HT-29 (cell line): ENCODE data around the gene CCDC51. TPM values are rescaled to one million over a fixed set of nuclear protein-coding genes. Genes with fewer than 3 reads are reported as not detected.
"Not testable (repeated sequence)": the region's sequence is repeated elsewhere in the genome, so short reads cannot be mapped to it uniquely, and the experiment has no call there.

ENCODE experiments used
- DNase-seq: peaks from one replicate; pipeline ENCODE4 v3.0.0-alpha.2; 2015; ENCODE audit warnings: low spot score
- total RNA-seq: library from RNA; depleted of rRNA; stranded (reverse); fragments of >200 nt; shearing (Covaris generic); gene quantifications from 2 replicates; pipeline ENCODE4 v1.2.3, GENCODE V29; 2014

The CCDC51 gene
- total RNA-seq, 1 experiment from 2014 or later: 19.1 TPM

DNA sequence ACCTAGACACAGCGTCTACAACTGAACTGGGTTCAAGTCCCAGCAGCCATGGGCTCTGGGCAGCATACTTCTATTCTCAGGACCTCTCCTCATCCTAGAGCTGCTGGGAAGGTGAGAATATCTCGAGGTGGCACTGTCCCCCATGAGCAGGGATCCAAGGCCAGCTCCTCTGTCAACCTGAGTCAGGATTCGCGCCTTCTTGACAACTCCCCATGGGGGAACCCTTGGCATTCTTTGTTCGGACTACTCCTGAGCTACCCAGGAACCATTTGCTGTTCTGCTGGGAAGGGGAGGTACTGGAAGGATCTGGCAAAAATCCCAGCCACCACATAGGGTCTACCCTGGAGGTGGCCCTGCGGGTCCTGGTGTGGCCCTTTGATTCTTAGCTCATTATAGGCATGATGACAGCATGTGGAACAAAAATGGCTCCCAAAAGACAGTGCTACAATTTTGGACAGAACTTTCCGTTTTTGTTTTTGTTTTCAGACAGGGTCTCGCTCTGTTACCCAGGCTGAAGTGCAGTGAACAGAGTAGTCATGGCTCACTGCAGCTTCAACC, 32.3 kb downstream of the CCDC51 start:
- no peak for DNase-seq

DNA sequence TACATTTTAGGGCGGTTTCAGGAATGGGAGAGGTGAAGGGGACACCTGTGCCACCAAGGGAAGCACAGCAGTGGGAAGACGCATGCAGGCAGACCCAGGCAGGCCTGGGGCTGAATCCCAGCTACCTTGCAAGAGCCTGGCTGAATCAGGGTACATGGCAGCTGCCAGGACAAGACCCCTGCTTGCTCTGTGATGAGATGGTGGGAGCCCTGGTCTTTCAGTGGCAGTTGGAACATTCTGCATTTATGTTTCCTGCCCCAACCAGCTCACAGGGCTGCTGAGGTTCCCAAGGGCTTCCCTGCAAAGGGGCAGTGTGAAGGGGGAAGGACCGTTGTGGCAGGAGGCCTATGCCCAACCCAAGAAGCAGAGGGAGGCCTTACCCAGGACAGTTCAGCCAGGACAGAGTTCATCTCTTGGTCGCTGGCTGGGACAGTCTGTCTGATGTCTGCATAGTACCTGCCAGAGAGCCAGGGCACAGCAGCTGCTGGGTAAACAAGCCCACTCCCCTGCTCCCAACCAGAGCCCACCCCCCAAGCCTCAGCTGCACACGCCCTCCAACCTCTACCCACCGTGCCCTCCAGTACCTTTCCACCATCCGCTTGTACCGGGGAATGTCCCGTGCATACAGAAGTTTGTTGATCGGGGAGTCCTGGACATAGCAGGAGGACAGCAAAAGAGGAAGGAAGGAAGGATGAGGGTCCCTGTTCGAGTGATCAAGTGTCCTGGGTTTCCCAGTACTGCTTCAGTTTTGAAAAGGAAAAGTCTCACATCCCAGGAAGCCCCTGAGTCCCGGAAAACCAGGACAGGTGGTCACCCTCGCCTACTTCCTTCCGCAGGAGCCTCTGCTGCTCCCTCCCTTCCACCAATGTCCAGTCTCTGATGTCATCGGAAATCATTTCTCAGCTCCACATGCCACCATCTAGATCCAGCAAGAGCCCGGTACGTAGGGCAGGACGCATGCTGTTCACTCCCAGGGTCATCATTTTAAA, 33.2 kb downstream of the CCDC51 start:
- no peak for DNase-seq

DNA sequence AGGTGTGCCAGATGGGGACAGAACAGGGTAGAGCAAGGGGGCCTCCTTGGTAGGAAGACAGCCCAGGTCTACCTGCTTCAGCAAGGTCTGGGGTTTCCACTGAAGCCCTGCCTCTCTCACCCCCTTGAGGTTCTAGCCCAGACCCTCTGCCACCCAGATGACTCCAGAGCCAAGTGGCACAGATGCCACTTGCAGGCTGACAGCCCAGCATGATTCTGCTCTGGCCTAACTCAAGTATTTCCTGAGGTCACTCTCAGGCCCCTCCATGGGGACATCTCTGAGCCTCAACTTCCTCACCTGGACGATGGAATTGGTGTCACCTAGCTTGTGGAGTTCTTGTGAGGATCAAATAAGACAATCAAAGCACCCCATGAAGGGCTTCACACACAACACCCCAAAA, 33.9 kb downstream of the CCDC51 start:
- DNase-seq: no peak

DNA sequence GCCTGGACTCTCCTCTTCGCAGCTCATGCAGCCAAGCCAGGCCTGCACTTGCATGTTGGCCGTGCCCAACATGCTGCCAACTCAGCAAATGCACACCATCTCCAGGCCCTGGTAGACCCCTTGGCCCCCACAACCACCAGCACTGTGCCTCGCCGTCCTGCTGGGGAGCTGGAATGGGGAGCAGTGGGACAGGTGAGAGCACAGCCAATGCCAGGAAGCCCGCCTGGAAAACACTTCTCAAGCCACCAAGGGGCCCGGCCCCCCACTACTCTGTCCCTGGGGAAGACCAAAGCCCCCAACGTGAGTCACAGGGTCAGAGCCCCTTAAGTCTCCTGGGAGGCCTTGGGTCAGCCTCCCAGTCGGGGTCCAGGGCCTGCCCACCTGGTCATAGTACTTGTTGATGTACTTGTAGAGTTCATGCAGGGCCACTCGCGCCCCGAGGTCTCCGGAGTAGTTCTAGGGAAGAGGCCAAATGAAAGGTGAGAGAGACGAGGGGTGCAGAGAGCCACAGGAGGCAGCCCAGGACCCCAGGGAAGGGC, 34.5 kb downstream of the CCDC51 start:
- DNase-seq: no peak

DNA sequence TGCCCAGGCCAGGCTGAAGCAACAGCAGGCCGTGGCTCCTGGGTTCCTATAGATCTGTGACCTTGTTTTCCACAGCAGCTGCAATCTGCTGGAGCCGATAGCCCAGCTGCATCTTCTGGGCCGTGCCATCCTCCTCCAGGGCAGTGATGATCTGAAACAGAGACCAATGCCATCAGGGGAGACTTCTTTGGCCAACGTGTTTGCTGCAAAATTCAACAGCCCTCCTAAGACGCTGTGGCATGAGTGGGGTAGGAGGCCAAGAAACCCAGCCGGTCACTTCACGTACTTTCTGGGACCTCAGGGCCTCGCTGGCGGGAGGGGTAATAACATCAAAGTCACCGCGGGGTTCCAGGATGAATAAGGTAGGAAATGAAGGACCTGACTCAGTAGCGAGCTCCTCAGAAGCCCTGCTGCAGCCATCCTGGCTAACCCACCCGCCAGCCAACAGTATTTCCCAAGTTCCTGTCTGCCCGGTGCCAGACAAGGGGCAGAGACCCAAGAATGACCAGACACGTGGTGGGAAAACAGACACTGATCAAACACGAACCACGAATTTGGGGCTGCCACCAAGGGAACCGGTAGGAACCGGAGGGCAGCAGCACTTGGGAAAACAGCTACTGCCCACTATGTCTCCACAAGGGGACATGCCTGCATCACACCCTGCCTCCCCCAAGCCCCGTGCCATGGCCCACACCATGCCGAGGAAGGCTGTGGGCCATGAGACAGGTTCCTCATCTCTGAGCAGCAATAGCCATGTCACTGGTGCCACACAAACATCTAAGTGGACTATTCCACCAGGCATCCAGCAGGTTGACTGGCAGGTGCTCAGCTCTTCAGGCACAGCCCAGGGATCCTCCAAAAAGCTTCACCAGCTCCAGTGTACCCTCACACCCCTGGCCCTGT, 35.2 kb downstream of the CCDC51 start:
- no peak for DNase-seq

DNA sequence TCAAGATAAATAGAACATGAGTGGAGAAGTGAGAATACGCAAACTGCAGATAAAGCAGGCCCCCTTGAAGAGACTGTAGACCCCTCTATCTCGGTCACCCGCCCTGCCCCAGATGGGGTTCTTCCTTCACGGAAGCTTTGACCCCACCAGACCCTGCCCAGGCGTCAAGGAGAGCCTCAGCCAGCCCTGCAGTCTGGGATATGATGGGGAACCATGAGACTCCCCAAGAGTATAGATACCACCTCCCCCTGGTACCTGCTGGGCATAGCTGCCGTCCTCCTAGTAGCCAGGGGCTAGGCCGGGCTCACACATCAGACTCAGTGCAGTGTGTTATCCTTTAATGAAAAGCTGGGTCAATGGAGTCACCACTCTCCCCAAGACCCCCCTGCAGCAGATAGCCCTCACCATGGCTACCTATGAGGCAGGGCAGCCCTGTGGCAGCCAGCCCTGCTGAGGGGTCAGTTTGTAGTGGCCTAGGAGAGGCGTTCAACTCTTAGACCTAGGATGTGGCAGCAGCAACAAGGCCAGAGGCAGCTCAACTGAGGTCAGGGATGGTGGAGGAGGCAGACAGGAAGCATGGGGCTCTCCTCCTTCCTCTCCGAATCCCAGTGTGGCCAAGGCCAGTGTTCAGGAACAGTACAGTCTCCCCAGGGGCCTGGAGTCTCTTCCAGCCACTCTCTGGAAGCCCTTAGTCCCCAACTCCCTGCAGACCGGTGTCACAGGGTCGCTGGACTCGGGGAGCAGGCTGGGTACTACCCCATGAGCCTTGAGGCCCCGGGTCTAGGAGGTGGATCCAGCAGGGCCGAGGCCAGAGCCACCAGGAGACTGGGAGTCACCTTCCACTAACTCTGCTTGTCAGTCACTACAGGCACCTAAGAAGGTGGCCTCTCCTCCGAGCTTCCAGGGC, 36.1 kb downstream of the CCDC51 start:
- DNase-seq: no peak

DNA sequence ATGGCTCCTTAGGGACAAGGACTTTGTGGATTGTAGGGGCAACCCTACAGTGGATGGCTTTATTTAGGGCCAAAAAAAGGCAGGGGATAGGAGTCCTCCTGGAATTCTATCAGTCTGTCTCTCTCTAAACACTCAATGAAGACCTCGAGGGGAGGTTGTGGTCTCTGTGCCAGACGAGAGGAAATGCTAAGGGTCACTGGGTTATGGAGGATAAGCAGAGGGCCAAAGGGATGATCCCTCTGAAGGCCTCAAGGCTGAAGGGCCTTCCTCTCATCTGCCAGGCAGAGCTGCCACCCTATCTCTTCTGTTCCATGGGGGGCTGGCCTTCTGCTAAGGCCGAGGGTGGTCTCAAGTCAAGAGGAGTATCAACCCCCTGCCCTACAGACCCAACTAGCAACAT, 37.0 kb downstream of the CCDC51 start:
- no peak for DNase-seq

DNA sequence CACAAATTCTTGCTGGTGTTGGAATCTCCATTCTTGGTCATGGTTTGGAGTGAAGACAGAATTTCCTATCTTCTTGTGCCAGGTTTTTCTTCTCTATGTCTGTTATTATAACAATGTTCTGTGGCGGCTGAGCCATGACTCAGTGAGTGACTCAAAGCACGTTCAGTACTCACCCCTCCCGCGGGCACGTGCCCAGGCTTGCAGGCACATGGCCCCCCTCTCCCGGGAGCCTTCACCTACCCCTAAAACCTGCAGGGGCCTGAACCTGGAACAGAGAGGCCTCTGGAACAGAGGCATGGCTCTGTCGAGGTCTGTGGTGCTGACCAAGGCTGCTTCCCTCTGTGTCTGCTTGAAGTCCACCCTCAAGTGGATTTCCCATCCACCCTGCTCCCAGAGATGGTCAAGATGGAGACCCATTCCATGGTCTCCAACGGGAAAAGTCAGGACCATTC, 37.6 kb downstream of the CCDC51 start:
- DNase-seq: no peak

DNA sequence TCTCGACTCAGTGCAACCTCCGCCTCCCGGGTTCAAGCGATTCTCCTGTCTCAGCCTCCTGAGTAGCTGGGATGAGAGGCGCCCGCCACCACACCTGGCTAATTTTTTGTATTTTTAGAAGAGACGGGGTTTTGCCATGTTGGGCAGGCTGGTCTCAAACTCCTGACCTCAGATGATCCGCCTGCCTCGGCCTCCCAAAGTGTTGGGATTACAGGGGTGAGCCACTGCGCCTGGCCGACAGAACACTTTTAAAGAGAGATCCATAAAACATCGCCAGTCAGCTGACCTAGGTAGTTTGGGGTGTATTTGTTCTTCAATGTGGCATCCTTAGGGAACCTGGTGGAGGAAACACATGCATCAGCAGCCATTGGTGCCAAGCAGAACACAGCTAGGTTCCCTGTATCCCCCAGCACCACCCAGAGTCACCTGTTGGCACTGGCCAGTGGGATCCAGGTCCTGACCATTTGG, 38.5 kb downstream of the CCDC51 start:
- not testable (repeated sequence) for DNase-seq

DNA sequence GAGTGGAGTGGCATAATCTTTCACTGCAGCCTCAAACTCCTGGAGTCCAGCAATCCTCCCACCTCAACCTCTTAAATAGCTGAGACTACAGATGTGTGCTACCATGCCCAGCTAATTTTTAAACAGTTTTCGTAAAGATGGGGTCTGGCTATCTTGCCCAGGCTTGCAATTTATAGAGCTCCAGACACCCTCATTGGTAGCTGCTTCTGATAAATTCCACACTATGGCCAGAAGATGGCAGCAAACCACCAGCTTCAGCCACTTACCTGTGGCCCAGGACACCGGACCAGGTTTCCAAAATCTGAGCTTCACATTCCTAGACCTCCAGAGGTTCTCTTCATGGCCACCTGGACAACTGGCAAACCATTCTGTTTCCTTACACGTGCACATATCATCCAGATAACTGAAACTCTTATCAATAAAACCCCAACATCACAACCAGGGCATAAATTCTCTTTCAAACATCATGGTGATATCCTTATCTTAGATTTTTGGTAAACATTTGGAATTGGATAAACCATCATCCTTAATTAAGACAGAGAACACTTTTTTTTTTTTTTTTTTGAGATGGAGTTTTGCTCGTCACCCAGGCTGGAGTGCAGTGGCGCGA, 39.0 kb downstream of the CCDC51 start:
- DNase-seq: peak; percentile 84

DNA sequence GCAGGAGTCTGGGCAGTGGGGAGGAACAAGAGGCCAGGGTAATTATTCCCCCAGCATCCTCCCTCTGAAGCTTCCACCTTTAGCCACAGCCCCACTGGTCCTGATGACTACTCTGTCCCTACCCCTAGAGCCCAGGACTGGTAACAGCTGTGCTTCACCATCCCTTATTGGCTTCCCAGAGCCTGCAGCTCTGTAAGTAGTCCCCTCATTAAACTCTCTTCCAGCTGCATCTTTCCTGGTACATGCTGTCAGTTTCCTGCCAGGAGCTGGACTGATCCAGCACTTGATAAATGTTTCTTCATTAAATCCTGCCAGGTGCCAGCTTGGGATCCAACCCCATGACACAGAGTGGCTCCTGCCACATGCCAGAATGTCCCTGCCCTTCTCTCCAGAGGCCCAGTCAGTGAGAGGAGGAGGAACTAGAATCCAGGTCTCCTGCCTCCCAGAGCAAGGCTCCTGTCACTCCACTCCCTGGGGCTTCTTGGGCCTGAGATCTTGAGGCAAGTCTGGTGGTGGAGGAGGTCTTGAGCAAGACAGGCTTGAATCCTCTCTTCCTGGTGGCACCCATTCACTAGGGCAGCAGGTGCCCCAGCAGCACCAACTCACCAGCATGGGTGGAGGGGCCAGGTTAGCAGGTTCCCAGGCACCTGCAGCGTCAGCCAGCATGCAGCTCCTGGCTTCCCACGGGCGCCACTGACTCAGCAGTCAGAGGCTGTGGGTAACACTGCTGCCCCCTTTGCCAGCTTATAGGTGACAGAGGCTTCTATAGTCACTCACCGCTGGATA, 40.3 kb downstream of the CCDC51 start:
- DNase-seq: no peak

DNA sequence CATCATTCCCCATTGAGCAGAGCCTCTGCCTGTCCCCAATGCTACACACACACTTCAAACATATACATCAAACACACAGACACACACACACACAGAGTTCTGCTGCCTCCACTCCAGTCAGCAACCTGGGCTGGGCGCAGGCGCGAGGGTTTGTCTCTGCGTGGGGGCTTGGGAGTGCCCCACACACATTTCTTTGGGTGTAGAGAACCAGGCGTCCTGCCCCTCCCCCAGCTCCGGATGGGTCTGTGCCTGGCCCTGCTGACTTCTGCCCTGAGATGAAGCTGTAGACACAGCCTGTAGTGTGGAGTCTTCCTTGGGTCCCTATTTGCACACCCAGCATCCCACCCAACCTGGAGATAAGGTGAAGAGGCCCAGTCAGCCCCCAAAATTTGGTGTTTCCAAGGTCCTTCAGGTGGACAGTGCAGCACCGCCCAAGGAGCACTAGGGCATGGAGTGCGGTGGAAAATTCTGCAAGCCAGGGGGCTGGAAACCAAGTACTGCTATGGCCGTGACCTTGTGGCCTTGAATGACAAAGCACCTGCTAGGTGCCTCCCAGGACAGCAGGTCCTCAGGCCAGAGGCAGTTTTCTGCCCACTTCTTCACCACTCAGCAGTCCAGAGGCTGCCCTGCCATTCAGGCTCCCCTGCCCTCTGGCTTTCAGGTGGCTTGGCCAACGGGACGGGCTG, 41.1 kb downstream of the CCDC51 start:
- DNase-seq: no peak

DNA sequence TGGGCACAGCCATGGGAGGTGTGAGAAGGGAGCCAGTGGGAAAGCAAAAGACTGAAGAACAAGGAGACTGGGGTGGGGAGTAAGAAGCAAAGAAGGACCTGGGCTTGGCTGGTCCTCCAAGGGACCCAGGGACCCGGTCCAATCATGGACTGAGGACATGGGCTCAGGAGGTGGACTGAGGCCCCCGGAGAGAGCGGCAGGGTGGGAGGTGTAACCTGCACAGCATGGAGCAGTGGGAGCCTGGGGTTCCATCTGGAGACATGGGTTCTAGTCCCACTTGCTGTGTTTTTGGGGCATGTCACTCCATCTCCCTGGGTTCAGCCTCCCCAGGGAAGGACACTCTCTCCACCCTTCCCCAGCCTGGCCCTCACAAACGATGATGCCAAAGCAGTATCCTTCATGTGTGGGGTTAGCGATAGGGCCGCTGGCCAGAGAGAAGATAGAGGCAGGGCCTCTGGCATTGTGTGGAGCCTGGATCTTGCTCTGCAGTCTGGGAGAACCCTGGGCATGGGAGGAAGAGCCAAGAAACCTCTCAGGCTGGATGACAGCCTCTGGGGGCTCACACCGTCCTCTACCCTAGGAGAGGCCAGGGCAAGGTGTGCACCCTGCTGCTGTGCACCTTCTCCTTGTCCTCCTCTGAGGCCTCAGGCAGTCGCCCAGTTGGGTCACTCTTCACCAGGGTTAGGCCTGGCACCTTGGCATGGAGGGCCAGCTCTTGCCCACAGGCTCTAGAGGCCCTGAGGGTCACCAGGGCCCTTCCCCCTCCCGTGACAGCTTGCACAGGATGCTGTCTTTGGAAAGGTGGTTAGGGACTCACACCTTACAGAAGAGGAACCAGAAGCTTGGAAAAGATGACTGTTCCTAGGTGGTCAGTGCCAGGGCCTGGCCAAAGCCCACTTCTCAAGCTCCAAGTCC, 41.9 kb downstream of the CCDC51 start:
- DNase-seq: no peak

DNA sequence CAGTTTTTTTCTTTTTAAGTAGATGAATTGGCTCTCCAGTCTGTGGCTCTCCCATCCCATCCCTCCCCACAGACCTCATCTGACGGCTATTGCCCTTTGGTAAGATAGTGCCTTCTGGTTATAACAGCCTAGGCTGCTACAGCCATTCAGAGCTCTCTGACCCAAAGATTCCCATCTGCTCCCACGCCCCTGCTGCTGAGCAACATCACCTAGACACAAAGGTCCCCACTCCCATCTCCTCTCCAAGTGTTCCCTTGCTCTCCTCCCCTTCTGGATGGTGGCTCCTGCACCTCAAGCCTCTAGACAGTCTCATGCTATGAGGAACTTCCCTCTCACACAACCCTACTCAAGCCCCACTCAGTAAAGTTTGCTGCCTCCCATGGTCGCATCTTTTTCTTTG, 44.2 kb downstream of the CCDC51 start:
- DNase-seq: no peak

DNA sequence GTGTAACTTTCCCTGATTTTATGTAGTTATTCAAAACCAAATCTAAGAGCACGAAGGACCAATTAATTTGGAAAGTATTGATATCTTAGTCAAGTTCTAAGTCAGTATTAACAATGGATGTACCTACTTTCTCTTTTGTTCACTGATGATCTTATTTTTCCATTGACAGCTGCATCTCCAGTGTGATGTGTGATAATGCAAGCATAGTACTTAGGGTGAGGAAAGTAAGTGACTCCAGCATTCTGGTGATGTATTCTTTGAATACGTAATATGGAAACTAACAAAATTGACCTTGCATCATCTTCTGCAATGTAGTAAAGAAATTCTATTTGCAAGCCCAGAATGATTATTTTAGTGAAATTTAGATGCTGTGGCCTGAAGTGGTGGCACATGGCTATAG, 45.5 kb downstream of the CCDC51 start:
- no peak for DNase-seq

DNA sequence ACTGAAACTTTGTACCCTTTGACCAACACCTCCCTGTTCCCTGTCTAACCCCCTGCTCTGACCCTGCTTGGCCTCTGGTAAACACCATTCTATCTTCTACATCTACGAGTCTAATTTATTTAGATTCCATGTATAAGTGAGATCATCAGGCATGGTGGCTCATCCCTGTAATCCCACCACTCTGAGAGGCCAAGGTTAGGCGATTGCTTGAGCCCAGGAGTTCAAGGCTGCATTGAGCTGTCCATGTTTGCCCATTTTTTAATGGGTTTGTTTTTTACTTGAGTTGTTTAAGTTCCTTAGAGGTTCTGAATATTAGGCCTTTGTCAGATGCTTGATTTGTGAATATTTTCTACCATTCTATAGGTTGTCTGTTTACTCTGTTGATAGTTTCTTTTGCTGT, 51.0 kb downstream of the CCDC51 start:
- DNase-seq: no peak

DNA sequence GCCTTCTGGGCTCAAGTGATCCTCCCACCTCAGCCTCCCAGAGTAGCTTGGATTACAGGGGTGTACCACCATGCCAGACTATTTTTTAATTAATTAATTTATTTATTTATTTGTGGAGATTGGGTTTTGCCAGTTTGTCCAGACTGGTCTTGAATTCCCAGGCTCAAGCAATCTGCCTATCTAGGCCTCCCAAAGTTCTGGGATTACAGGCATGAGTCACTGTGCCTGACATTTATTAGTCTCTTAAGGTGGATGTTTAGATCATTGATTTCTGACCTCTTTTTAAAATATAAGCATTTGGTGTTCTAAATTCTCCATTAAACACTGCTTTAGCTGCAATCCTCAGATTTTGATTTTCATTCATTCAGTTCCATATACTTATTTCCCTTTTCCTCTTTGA, 52.3 kb downstream of the CCDC51 start:
- DNase-seq: no peak
